Caco-2 (cell line): ENCODE data around the gene NOS1AP. TPM values are rescaled to one million over a fixed set of nuclear protein-coding genes. Genes with fewer than 3 reads are reported as not detected.
A peak's percentile ranks its signal among the peaks of the same experiment; 100 is the strongest.

Experiments used
- BruUV-seq: library from RNA; stranded (reverse); fragments of 400-500 nt; replicated peaks from 2 replicates; lab custom pipeline; 2021; lab: Mats Ljungman, UMichigan
- CTCF ChIA-PET: fragments of 300-600 bp; sonication (Branson Sonifier 250); formaldehyde crosslinking; loops from one replicate; lab custom pipeline; 2022; ENCODE audit warnings: antibody characterized with exemption; lab: Charles Lee
- POLR2A ChIA-PET: fragments of 300-600 bp; sonication (Branson Sonifier 250); formaldehyde crosslinking; loops from one replicate; lab custom pipeline; 2022; ENCODE audit warnings: antibody characterized with exemption; lab: Charles Lee
- DNase-seq, 2 experiments: peaks; one replicate each; pipeline versions ENCODE4 v3.0.0 to v3.0.0-alpha.2; 2020 to 2022
- H3K27me3 ChIP-seq: replicated peaks from 2 replicates; pipeline ENCODE4 v1.6.0; 2011; ENCODE audit warnings: low read length; ENCODE audit not compliant: control insufficient read depth, insufficient read depth
- H3K36me3 ChIP-seq: 2 replicates; pipeline ENCODE4 v1.5.1; 2011; ENCODE audit warnings: low read length; ENCODE audit not compliant: control insufficient read depth, insufficient read depth
- H3K4me1 ChIP-seq: fragments of 250-450 bp; sonication (Bioruptor Pico); 2 replicates; pipeline ENCODE4 v1.5.1; 2020; ENCODE audit warnings: mild to moderate bottlenecking
- H3K4me3 ChIP-seq: 2 replicates; pipeline ENCODE4 v1.5.1; 2011; ENCODE audit warnings: low read depth, mild to moderate bottlenecking, control low read depth, low read length
- H3K9me3 ChIP-seq: fragments of 250-450 bp; sonication (Bioruptor Pico); 2 replicates; pipeline ENCODE4 v1.5.1; 2020; ENCODE audit warnings: mild to moderate bottlenecking, moderate library complexity
- H3K27ac Mint-ChIP-seq: one replicate; pipeline ENCODE4 v1.8.0; 2022; ENCODE audit warnings: mixed read lengths; ENCODE audit not compliant: unreplicated experiment
- H3K27me3 Mint-ChIP-seq: one replicate; pipeline ENCODE4 v1.8.0; 2022; ENCODE audit warnings: mixed read lengths; ENCODE audit not compliant: insufficient read depth, unreplicated experiment
- H3K36me3 Mint-ChIP-seq: one replicate; pipeline ENCODE4 v1.8.0; 2022; ENCODE audit warnings: mild to moderate bottlenecking, mixed read lengths; ENCODE audit not compliant: insufficient read depth, unreplicated experiment
- H3K4me1 Mint-ChIP-seq: one replicate; pipeline ENCODE4 v1.8.0; 2022; ENCODE audit warnings: low read depth, mixed read lengths; ENCODE audit not compliant: unreplicated experiment
- H3K4me3 Mint-ChIP-seq: one replicate; pipeline ENCODE4 v1.8.0; 2022; ENCODE audit warnings: mild to moderate bottlenecking, moderate library complexity, mixed read lengths; ENCODE audit not compliant: unreplicated experiment
- H3K9me3 Mint-ChIP-seq: one replicate; pipeline ENCODE4 v1.8.0; 2022; ENCODE audit warnings: mixed read lengths; ENCODE audit not compliant: unreplicated experiment
- intact Hi-C: fragments of 100-400 bp; cut with micrococcal nuclease; formaldehyde crosslinking; loops from one replicate; pipeline ENCODE4 v1.10.0; 2022; ENCODE audit not compliant: unreplicated experiment
- total RNA-seq: library from RNA; stranded (reverse); gene quantifications from 2 replicates; pipeline ENCODE4 v1.2.3, GENCODE V29; 2022
- TF ChIP-seq, protein P1 (sequence below), 2 experiments: fragments of 200-600 bp in 1 of 2; IDR thresholded peaks; 1 replicate in 1 of 2; 2 replicates in 1 of 2; pipeline versions ENCODE4 v1.5.1 to v1.8.0; 2011 to 2022; ENCODE audit warnings: antibody characterized with exemption in 1 of 2, control low read depth in 1 of 2, inconsistent platforms in 1 of 2, low read depth in 1 of 2, low read length in 1 of 2, mild to moderate bottlenecking in 1 of 2, moderate library complexity in 1 of 2; ENCODE audit not compliant: insufficient read depth in 1 of 2, severe bottlenecking in 1 of 2, unreplicated experiment in 1 of 2

NOS1AP gene
- total RNA-seq, 1 experiment from 2014 or later, result 5.5 TPM

DNA sequence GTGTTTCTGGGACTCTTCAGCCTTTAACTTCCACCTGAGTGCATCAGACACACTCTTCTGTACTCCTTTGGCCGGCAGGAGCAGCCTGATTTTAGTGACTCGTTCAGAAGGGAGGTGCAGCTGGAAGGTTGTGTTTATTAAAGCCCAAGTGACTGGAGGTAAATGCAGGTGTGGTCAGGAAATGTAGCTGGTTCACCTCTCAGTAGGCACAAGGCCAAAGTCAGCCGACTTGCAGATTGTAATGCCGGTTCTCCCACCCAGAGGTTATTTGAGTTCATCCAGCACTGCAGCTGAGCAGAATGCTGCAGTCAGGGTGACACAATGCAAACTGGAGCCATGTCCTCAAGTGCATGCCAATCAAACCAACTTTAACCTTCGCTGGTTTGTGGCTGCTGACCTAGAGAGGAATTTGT is 215.7 kb downstream of the NOS1AP start:
- no peak overlapping the region for H3K4me3 Mint-ChIP-seq

DNA sequence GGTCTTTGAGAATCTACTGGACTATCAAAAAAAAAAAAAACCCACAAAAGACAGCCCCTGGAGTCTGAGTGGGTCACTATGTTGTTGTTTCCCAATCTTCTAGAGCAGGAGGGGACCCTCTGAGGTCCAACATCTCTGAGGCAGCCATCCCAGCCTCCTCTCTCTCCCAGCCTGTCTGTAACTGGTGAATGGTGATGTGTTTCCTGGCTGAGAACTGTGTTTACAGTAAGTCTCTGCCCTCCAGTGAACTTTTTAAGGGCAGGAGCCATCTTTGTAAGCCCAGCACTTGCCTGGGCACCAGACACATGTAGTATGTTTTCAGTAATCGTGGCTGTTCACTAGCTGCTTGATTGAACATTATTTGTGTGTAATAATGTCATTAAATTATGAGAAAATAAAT is 221.5 kb downstream of the NOS1AP start:
- CTCF ChIA-PET, result no interaction called here
- no peak overlapping the region for H3K27ac Mint-ChIP-seq
- Histone ChIP-seq H3K4me3 (no peak overlapping the region), H3K27me3 (no peaks in the 10 kb centered on the region), H3K4me1 (no peaks in the 10 kb centered on the region), H3K9me3 (no peaks in the 10 kb centered on the region), H3K36me3 (no peaks in the 10 kb centered on the region)
- TF ChIP-seq, protein P1, sequence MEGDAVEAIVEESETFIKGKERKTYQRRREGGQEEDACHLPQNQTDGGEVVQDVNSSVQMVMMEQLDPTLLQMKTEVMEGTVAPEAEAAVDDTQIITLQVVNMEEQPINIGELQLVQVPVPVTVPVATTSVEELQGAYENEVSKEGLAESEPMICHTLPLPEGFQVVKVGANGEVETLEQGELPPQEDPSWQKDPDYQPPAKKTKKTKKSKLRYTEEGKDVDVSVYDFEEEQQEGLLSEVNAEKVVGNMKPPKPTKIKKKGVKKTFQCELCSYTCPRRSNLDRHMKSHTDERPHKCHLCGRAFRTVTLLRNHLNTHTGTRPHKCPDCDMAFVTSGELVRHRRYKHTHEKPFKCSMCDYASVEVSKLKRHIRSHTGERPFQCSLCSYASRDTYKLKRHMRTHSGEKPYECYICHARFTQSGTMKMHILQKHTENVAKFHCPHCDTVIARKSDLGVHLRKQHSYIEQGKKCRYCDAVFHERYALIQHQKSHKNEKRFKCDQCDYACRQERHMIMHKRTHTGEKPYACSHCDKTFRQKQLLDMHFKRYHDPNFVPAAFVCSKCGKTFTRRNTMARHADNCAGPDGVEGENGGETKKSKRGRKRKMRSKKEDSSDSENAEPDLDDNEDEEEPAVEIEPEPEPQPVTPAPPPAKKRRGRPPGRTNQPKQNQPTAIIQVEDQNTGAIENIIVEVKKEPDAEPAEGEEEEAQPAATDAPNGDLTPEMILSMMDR (IDR thresholded peaks at IDR 0.05; ENCODE audit: insufficient read depth in 1 of 2, low read depth in 1 of 2, low read length in 1 of 2, severe bottlenecking in 1 of 2, unreplicated experiment in 1 of 2), result no peak
- H3K4me1 Mint-ChIP-seq, result no peaks in the 10 kb centered on the region
- BruUV-seq, result no TSS peak
- no peak for DNase-seq
- no peaks in the 10 kb centered on the region for H3K27me3 Mint-ChIP-seq
- H3K9me3 Mint-ChIP-seq, result no peaks in the 10 kb centered on the region
- H3K36me3 Mint-ChIP-seq, result no peaks in the 10 kb centered on the region
- H3K4me3 Mint-ChIP-seq, result no peak overlapping the region
- intact Hi-C loops, result no loop called here
- POLR2A ChIA-PET, result no interaction called here

More for the DNA sequence above, 215.7 kb downstream of the NOS1AP start:
- BruUV-seq, result no TSS peak
- Mint-ChIP-seq H3K4me1 (no peaks in the 10 kb centered on the region), H3K27me3 (no peaks in the 10 kb centered on the region), H3K9me3 (no peaks in the 10 kb centered on the region), H3K27ac (no peak overlapping the region), H3K36me3 (no peaks in the 10 kb centered on the region)
- intact Hi-C loops, result loop anchor here (10.0 kb wide), 1 partner anchor 60 kb away; no protein-coding TSS in a partner anchor
- TF ChIP-seq, protein P1 (IDR thresholded peaks at IDR 0.05; ENCODE audit: insufficient read depth in 1 of 2, low read depth in 1 of 2, low read length in 1 of 2, severe bottlenecking in 1 of 2, unreplicated experiment in 1 of 2), result no peak
- no peaks in the 10 kb centered on the region for H3K4me1 ChIP-seq
- no peak overlapping the region for H3K4me3 ChIP-seq
- H3K36me3 ChIP-seq, result no peaks in the 10 kb centered on the region
- POLR2A ChIA-PET, result no interaction called here
- CTCF ChIA-PET, result interaction anchor here (0.6 to 1.0 kb wide), 2 partner anchors 73 to 142 kb away, joined by 3 read pairs; no protein-coding TSS in a partner anchor
- DNase-seq, result peak in 1 of 2 experiments; percentile 9
- no peaks in the 10 kb centered on the region for H3K9me3 ChIP-seq
- peaks cover 1% of the 10 kb centered on the region; the same call in 1 of the 2 replicates for H3K27me3 ChIP-seq

DNA sequence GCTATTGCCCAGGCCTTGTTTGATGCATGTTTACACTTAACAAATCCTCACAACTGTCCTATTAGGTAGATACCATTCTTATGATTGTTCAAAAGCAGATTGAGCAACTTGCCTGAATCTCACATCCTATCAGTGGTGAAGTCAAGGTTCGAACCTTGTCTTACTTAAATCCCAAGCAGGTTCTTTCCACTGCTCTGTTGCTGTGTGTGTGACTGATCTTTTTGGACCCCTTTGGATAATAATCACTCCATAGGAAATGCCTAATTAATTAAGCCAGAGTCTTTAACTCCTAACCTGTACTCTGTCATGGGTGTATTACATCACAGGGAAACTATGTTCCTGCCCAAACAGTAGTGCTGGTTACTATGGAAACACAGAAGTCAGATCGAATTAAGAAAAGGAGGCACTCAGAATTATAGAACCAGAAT is 222.9 kb downstream of the NOS1AP start:
- no TSS peak for BruUV-seq
- Mint-ChIP-seq H3K4me1 (no peaks in the 10 kb centered on the region), H3K27ac (no peak overlapping the region), H3K4me3 (no peak overlapping the region), H3K27me3 (no peaks in the 10 kb centered on the region), H3K9me3 (no peaks in the 10 kb centered on the region), H3K36me3 (no peaks in the 10 kb centered on the region)
- no peaks in the 10 kb centered on the region for H3K36me3 ChIP-seq
- no peak overlapping the region for H3K4me3 ChIP-seq
- intact Hi-C loops, result no loop called here
- TF ChIP-seq, protein P1 (IDR thresholded peaks at IDR 0.05; ENCODE audit: insufficient read depth in 1 of 2, low read depth in 1 of 2, low read length in 1 of 2, severe bottlenecking in 1 of 2, unreplicated experiment in 1 of 2), result no peak
- no peaks in the 10 kb centered on the region for H3K27me3 ChIP-seq
- no peak for DNase-seq
- POLR2A ChIA-PET, result no interaction called here
- H3K9me3 ChIP-seq, result no peaks in the 10 kb centered on the region
- H3K4me1 ChIP-seq, result no peaks in the 10 kb centered on the region
- CTCF ChIA-PET, result no interaction called here
